Inferior parietal cortex (tissue), 1 donor: Measurements from ENCODE around the gene DOCK10.

Source experiments
- DNase-seq: peaks from one replicate; pipeline ENCODE4 v3.0.0-alpha.2; 2016; ENCODE audit errors: extremely low spot score

Gene DOCK10

DNA sequence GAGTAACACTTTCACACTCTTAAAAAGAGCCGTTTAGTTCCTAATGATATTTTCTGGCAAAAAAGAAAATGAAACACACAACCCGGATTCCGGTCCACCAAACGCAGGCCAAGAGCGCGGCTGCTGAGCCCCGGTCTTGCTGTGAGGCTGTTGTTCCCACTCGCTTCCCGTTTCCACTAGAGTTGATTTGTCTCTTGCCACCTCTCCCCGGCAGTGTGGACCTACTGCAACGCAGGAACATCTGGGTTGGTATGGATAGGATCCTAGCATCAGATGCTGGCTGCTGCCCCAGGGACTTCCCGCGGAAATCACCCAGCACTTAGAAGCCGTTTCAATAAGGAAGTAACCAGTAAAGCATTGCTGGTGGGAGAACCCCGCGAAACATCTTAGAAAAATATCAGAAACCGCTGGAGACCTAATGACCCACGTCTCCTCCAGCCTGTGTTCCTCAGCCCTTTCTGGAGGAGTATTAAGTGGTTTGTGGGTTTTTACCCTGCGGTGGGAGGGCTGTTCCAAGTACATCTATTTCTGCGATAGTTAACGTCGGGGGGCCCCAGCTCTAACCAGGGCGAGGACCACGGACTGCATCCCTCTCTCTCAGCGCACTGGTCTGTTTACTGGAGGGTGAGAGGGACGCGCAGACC is 939 bp downstream of the DOCK10 start:
- no peak for DNase-seq

DNA sequence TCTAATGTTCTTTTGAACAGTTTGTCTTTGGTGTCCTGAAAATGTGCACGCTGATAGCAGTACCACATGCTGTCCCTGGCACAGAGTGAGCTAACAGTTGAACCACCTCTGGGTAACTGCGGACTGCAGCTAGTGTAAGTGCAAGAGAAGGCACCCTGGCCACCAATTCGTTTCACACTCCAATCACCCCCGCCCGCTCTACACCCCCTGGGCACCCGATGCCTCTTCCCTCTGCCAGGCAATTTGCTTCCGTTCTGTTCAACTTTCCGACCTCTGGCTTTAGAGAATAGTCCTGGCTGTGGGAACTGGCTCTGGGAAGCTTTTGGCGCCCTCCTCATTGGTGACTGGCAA is 1.4 kb downstream of the DOCK10 start:
- DNase-seq: no peak

DNA sequence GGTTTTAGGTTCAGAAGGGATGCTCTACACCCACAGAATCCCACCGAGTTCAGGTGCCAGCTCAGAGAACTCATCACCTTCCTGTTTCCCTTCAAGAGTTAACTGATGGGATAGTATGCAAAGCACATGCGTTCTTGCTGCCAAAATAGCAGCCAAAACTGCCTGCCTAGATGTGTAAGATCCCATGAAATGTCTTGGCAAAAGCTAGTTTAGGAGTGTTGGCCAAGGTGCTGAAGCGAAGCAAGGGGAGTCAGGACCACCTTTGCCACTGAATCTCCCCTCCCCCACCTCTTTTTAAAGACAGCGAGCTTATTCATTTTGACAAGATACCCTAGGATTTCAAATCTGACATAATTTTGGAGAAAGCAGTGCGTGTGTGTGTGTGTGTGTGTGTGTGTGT is 2.1 kb downstream of the DOCK10 start:
- no peak for DNase-seq

DNA sequence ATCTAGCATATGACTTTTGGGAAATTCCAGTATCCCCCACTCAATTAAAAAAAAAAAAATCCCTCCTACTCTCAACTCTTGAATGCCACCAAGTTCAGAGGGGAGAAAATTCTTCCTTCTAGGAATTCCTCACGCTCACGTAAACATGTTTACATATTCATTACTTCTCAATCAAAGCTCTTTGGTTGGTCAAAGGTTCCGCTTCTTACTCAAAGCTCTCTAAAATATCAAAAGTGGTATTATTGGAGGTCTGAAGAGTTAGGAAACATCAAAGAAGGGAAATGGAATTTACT is 4.1 kb downstream of the DOCK10 start:
- DNase-seq: no peak

DNA sequence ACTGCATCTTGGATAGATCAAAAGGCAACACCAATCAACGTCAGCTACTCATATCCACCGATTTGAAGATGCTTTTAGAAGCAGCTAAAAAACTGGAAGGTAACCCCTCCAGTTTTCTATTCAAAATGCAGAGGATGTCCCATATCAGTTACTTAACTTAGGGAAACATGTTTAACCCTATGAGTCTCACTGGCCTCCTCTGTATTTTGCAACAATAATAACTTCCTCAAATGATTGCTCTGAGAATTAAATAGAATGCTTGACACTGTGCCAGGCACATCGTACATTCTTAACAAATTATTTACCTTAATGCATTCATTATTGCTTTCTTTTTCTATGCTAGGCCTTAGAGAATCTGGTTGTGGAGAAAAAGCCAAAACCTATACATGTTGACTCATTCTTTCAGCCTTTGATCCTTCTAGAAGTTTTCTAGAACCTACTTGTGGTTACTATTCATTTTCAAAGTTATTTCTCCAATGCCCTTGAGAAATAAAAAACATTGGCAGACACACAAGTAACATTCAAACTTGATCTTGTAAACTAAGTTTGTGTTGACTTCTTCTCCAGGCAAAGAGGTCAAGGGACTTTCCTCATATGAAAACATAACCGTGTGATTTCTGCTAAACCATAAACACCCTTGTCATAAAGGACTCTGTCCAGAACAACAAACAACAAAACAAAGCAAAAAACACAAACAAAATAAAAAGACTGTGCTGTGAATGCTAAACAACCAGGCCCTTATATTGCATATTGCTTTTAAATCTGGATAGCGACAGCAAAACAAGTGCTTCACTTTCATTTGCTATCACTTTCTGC is 4.6 kb downstream of the DOCK10 start:
- DNase-seq: no peak

DNA sequence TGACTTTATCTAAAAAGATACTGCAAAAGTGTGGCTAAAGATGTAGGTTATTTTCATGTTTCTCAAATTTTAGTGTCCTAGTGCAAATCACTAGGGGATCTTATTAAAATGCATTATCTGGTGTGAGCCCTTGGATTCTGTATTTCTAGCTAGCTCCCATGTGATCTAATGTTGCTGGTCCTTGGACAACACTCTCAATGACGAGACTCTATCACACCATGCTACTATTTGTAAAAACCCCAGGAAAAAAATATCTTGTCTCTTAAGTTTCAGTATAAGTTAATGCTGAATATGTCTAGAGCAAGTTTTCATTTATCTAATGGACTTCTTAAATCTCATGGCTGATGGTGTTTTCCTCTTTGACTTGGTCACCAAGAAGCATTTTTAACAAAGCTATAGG is 5.8 kb downstream of the DOCK10 start:
- no peak for DNase-seq

DNA sequence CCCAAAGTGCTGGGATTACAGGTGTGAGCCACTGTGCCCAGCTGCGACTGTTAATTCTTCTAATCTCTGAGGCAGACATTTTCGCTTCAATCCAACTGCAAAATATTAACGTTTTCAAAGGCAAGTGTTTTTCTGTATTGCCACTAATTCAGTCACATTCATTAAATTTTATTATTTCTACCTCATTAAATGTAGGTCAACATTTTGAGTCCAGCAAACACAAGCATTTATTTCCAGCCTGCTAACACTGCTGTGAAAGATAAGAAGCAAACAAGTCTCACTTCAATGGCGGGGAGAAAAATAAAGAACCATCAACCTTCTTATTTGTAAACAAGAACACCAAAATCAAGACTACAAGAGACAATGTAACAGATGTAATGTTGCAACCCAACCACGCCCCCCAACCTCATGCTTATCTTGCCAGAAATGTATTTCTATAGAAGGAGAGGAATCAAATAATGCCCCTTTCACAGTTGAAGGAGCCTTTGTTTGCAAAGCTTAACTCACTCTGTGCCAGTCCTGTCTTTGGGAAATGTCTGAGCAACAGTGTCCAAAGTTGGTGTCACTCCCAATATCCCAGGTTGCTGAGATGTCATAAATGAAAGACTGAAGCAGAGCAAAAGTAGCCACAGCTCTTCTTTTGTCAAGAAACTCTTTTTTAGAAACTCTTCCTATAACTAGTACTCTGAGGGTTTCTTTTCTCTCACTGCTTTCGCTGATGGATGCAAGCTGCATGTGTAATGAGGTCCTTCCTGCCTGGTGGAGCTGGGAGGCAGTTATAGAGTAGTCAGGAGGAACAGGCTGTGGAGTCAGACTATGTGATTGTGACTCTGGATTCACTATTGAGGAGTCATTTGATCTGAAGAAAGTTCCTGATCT is 8.6 kb downstream of the DOCK10 start:
- DNase-seq: no peak

DNA sequence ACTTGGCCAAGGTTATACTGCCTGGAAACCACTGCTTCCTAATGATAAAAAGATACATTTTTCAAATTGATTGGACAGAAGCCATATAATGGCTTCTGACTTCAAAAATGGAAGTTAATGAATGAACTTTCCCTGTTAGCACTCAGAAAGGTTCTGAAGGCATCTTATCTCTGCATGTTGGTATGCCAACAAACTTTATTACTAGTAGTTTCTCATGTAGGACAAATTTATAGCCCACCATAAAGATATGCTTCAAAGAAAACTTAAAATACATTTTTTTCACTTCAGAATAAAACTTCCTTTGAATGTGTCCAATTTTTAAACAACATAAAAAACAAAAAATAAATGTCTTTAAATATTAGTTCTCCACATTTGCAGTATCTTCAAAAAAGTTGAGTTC is 10.0 kb downstream of the DOCK10 start:
- DNase-seq: no peak

DNA sequence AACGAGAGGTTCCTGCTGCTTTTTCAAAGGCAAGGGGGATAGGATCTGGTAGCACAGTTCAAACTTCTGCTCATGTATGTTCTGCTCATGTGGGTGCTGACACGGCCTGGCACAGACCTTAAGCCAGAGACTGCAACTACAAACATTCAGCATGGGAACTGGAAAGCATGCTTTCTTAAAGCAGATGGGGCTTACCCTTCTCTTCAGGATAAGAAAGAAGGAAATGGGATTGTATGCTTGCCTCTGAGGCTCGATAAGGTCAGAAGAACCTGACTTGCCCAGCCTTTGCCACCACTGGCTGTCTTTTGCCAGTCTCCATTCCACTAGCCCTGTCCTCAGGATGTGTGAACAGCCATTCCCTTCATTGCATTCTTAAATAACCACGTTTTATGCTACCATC is 10.7 kb downstream of the DOCK10 start:
- no peak for DNase-seq

DNA sequence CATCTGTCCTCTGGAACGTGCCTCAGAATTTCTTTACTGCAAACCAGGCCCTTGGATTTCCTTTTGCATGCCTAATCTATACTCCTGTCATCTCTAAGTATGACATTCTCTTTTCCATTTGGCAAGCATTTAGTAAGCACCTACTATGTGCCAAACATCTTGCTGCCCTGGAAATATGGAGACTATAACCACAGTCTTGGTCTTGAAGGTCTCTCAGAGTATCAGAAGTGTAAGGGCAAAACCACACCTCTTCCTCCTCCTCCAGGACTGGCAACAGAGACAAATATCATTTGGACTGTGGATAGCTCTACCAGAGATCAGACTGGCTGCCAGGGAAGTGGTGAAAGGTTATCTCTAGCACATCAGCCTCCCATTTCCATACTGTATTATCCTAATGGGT is 11.4 kb downstream of the DOCK10 start:
- DNase-seq: no peak

DNA sequence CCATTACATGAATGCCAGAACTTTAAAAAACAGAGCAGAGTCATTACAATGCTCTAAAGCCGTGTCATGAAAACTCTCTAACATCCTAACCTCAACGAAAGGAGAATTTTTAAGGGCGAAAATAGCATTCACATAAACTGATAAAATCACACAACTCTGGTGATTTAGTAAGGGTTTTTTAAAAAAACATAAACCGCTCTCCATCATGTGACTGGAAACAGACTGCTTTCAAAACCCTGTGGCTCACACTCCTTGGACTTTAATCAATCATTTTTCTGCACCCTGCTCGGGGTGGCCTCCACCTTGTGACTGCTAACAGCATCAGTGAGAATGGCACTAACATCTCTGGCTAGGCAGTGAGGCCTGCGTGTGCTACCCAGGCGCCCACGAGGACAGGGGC is 12.1 kb downstream of the DOCK10 start:
- DNase-seq: no peak

DNA sequence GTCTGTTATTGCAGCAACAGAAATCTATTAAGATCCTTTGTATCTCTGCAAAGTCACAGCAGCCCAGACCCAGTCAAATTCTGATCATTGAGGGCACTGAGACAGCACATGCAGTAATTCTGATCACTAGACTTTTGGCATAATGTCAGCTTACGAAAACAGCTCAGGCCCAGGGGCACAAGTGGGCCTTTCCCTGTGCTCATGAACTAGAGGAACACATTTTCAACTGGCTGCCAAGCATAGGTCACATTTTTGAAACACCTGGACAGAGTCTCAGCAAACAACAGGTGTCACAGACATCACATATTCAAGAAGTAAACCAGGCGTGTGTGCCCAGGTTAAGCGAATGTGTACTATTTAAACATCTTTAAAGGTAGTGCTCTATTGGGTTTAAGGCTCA is 13.7 kb downstream of the DOCK10 start:
- no peak for DNase-seq

DNA sequence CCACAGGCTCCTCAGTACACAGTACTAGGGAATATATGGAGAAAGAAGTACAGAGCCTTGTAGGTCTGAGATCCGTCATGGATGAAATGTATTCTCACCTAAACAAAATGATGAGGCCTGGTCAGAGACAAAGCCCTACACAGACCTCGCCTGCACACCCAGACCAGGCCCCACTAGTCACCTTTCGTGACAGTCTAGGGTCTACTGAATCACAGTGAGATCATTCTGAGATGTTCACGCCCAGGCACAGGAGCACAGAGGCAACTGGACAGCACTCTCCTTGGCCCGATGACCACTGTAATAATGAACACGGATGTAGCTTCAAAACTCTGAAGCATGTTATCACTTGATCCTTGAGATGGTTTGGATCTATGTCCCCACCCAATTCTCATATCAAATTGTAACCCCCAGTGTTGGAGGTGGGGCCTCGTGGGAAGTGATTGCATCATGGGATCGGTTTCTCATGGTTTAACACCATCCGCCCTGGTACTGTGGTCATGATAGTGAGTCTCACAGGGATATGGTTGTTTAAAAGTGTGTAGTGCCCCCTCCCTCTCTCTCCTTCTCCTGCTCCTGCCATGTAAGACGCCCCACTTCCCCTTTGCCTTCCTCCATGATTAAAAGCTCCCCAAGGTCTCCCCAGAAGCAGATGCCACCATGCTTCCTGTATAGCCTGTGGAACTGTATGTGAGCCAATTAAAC is 15.1 kb downstream of the DOCK10 start:
- DNase-seq: no peak

DNA sequence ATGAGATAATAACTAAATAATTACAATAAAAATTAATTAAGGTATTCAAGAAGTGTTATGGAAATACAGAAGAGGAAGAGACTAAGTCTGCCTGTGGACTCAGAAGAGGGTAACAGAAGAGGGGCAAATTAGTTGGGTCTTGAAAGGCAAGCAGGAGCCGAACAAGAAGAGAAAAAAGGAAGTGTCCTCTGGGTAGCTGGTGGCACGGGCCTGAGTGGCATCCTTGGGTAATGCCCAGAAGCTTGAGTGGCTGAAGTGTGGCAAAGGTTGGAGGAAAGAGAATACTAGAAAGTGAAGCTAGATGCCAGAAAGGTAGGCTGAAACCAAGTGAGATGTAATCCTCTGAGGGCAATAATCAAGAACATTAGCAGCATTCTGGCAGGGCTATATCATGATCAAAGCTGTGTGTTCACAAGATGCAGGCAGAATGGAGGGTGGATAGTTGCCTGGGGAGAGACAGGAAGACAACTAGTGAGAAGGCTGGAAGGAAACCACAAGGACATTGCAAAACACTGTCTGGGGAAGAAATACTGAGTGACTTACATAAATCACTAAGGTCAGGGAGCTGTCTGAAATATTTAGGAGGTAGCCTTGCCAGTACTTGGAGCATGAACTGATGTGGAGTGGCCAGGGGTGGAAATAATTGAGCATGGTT is 16.2 kb downstream of the DOCK10 start:
- no peak for DNase-seq

DNA sequence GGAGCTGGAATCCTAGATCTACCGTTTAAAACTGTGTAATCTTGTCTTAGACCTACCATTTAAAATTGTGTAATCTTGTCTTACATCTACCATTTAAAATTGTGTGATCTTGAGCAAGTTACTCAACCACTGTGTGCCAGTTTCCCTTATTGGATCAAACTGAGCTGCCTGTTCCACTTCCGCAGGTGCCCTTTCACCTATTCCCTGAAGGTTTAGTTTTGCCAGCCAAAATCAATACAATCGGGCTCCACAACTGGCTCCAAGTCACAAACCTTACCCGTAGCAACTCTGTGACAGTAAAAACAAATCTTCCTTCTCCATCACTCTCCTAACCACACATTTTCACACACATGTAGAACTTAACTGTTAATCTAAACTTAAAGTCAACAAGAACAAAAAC is 20.1 kb downstream of the DOCK10 start:
- DNase-seq: no peak

DNA sequence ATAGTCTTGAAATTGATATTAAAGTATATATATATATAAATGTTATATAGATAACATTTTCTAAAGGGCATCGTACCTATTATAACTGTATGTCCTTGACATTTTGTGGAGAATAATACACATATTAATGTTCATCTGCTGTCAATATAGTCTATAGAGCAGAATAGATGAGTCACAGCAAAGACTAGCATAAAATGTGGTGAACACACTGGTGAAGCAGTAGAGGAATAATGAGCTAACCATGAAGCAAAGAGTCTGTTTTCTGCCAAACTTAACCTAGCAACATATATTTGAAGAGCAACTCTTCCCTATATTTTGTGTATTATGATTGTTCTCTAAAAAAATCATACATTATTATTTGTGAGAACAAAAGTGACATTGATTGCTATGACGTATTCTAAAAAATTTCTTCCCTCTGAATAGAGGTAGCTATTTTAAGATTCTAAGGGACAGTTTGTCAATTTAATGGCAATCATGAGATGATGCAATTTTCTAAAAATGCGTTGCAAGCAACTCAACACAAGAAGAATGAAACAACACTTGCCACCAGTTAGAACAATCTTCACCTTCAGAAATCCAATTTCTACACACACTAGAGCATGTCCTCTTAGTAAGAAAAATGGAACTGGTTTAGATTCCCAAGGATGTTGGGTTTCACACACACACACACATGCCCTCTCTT is 22.0 kb downstream of the DOCK10 start:
- DNase-seq: no peak

DNA sequence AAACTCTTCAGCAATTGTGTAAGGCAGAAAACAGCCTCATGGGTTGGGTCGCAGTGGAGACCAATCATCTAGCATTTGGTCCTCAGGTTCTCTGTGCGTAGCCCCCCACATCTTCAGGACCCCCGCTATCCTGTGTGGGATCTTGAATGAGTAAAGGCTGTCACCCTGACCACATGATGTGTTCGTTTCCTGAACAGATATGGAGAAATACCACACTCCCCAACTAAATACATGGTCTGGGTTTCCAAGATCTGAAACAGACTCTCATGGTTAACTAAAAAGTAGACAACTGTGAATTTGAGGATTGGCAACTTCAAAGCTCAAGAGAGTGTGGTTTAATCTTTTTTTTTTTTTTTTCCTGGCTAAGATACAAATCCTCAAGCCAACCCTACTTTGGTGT is 23.2 kb downstream of the DOCK10 start:
- no peak for DNase-seq

DNA sequence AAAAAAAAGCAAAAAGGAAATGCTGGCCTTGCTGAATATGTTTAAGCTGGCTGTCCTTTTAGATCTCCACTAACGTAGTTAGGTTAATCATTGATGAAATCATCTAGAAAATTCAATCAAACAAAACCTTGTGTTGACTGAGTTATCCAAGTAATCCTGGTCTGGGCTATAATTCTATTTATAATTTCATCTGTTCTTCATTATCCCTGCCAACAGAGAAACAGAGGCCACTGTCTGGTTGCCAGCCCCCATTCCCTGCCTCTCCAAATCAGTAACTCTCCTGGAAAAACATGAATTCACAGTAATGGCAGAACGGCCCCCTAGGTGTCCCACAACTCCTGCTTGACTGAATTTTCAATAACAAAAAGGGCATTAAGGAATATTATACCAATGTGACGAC is 24.6 kb downstream of the DOCK10 start:
- DNase-seq: no peak

DNA sequence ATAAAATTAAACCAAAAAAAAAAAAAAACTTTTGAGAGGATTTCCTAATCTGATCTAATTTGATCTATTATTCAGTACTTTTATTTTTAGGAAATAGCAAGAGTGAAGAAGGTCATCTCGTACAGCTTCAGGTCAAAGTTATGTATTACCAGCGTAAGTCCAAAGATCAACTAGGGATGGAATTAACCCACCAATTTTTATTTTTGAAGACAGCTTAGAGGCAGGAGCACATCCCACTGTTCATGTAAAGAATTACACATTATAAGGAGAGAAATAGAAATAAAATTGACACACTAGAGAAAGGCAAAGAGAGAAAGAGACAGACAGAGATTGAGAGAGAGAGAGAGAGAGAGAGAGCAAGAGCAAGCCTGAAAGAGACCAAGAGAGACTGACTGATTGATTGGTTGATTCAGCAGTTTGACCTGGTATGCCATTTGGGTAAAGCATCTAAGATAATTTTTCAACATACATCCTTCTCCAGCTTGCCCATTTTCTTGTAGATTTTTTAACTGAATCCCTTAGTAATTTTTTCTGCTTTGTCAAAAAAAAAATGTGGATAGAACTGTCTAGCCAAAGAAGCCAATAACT is 25.1 kb downstream of the DOCK10 start:
- no peak for DNase-seq

DNA sequence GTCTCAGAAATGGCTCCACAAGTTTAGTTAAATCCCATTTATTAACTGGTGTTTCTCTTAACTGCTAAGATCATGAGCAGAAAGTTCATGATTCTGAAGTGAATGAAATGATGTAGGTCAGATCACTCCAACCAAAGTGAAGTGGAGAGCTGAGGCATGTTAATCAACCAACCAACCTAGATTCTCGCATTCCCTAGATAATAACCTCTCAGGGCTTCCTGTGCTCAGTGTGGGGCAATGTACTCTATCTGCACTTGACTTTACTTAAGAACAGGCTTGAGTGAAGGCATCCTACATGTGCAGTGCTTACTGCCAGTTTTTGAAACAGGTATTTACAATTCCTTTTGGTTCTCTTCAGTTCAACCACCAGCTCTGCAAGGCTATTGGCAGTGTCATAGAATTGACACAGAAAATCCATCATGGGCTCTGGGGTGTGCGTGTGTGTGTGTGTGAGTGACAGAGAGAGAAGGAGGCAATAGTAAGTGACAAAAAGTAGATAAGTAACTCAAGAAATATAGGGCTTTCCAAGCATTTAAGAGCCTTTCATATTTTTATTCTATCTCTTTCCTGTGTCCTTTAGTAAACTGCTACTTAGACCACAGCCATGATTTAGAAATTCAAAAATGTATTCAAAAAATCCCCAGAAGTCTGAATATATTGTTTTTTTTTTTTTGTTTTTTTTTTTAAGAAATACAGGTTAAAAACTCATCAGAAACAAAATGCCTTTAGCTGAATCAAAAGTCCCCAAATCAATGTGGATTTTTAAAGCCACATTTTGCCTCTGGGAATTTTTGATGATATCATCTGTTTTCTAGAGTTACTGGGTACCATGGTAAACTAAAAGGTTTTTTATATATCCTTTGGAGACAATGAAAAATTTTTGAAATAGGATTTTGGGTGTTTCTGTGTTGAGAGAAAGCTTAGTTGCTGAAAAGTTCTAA is 28.6 kb downstream of the DOCK10 start:
- no peak for DNase-seq
